ENCODE results near the gene SPATA24.
"Not testable (repeated sequence)": the region's sequence is repeated elsewhere in the genome, so short reads cannot be mapped to it uniquely, and the experiment has no call there.

The SPATA24 gene

DNA sequence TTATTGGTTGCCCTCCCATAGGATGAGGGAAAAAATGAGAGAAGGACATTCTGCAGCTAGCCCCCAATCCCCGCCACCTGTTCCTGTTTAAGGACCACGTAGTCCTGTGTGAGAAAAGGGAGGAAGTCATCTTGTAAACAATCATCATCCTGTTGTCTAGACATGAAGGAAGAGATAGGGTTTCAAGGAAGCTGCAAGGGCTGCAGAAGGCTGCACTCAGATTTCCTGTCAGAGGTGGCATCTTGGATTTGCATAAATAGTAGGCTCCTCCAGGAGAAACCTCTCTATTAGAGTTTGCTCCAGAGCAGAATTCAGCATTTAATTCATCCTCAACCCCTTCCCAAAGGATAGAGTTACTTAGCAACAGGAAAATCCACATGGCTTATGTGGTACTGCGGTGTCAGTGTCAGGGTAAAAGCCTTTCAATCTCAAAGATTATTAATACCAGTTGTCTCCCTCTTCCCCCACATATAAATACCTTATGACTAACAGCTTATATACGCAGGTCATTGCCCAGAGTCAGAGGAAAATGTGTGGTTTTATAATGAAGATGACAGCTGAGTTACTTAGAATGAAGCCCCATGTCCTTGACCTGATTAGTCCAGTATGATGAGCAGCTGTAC is 40.1 kb upstream of the SPATA24 start:
- CTCF ChIA-PET: interaction anchor here (0.5 kb wide), 1 partner anchor 670 kb away, joined by 3 read pairs; the partner anchor contains the start of gene PURA
- DNase-seq (ENCODE audit: low spot score): peak; percentile 83
- POLR2A ChIA-PET (ENCODE audit: low non-redundant PET): no interaction called here
- H3K27ac ChIP-seq: peak overlapping the region; percentile 88
- TF ChIP-seq, protein P1, sequence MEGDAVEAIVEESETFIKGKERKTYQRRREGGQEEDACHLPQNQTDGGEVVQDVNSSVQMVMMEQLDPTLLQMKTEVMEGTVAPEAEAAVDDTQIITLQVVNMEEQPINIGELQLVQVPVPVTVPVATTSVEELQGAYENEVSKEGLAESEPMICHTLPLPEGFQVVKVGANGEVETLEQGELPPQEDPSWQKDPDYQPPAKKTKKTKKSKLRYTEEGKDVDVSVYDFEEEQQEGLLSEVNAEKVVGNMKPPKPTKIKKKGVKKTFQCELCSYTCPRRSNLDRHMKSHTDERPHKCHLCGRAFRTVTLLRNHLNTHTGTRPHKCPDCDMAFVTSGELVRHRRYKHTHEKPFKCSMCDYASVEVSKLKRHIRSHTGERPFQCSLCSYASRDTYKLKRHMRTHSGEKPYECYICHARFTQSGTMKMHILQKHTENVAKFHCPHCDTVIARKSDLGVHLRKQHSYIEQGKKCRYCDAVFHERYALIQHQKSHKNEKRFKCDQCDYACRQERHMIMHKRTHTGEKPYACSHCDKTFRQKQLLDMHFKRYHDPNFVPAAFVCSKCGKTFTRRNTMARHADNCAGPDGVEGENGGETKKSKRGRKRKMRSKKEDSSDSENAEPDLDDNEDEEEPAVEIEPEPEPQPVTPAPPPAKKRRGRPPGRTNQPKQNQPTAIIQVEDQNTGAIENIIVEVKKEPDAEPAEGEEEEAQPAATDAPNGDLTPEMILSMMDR (conservative IDR thresholded peaks at IDR 0.05; ENCODE audit: low read depth): no peak

DNA sequence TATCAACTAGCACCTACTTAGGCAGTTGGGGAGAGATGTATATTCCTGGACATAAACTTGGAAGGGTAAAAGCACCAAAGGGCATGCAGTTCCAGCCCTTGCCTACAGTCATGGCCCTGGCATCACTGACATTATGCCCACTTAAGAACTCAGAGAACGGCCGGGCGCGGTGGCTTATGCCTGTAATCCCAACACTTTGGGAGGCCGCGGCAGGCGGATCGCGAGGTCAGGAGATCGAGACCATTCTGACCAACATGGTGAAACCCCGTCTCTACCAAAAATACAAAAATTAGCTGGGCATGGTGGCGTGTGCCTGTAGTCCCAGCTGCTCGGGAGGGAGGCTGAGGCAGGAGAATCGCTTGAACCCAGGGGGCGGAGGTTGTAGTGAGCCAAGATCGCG is 36.5 kb upstream of the SPATA24 start:
- CTCF ChIA-PET: interaction anchor here (0.7 kb wide), 1 partner anchor 78 kb away, joined by 3 read pairs; no protein-coding TSS in a partner anchor
- DNase-seq (ENCODE audit: low spot score); H3K27ac ChIP-seq; POLR2A ChIA-PET (ENCODE audit: low non-redundant PET): not testable (repeated sequence)

DNA sequence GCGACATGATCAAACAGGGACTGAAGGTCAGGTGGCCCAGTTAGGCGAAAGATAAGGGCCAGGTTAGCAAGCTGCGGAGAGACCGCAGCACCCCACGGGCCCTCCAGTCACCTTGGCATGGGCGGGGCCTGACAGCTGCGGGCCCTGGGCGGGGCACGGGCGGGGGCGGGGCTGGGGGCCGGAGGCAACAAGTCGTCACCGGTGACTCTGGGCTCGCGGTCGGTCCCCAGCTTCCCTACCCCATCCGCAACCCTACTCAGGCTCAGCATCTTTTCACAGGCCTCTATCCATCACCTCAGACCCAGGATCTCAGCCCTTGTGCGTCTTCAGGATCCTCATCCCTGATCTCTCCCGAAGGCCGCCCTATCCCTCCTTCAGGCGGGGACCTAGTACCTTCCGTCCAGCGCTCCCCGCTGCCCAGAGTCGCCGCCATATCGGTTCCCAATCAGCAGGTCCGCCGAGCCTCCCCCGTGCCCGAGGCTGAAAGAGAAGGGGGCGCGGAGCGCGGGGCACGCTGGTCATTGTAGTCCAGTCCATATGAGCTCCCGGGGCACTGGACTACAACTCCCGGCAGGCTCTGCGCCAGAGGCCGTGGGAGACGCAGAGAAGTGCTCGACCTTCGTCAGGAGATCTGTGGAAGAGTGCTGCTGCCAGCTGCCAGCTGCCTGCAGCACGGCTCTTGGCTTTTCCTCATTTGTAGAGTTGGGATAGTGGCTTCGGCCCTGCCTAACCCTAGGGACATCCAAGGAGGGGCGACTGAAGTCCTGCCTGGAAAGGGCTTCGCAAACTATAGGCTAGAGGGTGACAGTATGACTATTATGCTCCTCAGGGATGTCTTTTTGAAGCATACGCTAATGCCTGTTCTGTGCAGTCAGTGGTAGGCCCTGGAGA is 35.4 kb upstream of the SPATA24 start, which contains the start of gene DNAJC18:
Gene DNAJC18 (minus strand): TSS at position 513 of the 891 bp plus-strand sequence. CDS start 80 bp downstream, at position 433.
- DNase-seq (ENCODE audit: low spot score): peak; percentile 98
- ChIA-PET CTCF (interaction anchor here (0.7 kb wide), 3 partner anchors 78 to 595 kb away, joined by 3 to 6 read pairs (median 4); no protein-coding TSS in a partner anchor), POLR2A (ENCODE audit: low non-redundant PET) (interaction anchor here (1.3 kb wide), 1 partner anchor 43 kb away, joined by 5 read pairs; the partner anchor contains the start of gene STING1)
- TF ChIP-seq, protein P1 (conservative IDR thresholded peaks at IDR 0.05; ENCODE audit: low read depth): no peak
- peak within 1 kb of the TSS; percentile 87 for H3K27ac ChIP-seq

DNA sequence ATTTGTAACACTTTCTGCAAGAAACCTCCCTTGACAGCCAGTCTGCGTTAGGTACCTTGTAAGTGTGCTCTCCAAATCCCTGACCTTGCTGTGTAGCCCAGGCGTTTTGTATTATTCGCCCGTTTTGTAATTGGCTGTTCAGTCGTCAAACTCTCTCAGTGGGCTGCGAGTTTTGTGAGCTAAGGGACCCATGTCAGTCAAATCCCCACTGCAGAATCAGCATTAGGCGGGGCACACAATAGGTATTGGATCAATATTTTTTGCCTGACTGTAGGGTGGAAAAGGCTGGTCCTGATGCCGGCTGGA is 34.8 kb upstream of the SPATA24 start:
- CTCF ChIA-PET: interaction anchor here (0.7 kb wide), 2 partner anchors 83 to 596 kb away, joined by 3 to 4 read pairs; no protein-coding TSS in a partner anchor

DNA sequence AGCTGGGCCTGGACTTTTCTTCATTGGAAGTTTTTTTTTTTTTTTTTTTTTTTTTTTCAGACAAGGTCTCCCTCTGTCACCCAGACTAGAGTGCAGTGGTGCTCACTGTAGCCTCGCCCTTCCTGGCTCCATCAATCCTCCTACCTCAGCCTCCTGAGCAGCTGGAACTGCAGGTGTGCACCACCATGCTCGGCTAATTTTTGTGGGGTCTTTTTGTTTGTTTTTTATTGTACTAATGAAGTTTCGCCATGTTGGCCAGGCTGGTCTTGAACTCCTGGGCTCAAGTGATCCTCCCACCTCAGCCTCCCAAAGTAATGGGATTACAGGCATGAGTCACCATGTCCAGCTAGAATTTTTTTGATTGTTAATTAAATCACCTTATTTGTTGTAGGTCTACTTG is 31.8 kb upstream of the SPATA24 start:
- H3K27ac ChIP-seq: no peak overlapping the region
- TF ChIP-seq, protein P1 (conservative IDR thresholded peaks at IDR 0.05; ENCODE audit: low read depth): no peak
- ChIA-PET POLR2A (ENCODE audit: low non-redundant PET) (interaction anchor here (0.6 kb wide), 1 partner anchor 117 kb away, joined by 3 read pairs; no protein-coding TSS in a partner anchor), CTCF (interaction anchor here (1.2 to 1.4 kb wide), 2 partner anchors 13 to 78 kb away, joined by 4 to 6 read pairs; no protein-coding TSS in a partner anchor)
- no peak for DNase-seq (ENCODE audit: low spot score)

More for the DNA sequence above, 34.8 kb upstream of the SPATA24 start:
- no peak for DNase-seq (ENCODE audit: low spot score)
- POLR2A ChIA-PET (ENCODE audit: low non-redundant PET): interaction anchor here (1.3 kb wide), 1 partner anchor 43 kb away, joined by 5 read pairs; the partner anchor contains the start of gene STING1
- TF ChIP-seq, protein P1 (conservative IDR thresholded peaks at IDR 0.05; ENCODE audit: low read depth): no peak
- H3K27ac ChIP-seq: peak overlapping the region; percentile 87

DNA sequence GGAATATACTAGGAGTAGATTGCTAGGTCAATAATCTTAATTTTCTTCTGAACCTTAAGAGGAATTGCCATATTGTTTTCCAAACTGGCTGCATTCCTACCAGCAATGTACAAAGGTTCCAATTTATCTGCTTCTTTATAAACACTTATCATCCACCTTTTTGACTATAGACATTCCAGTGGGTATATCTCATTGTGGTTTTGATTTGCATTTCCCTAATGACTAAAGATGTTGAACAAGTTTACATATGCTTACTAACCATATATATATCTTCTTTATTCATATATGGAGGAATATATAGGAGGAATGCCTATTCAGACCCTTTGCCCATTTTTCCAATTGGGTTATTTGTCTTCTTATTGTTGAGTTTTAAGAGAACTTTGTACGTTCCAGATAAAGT is 27.8 kb upstream of the SPATA24 start:
- H3K27ac ChIP-seq: no peak overlapping the region
- POLR2A ChIA-PET (ENCODE audit: low non-redundant PET): no interaction called here
- CTCF ChIA-PET: interaction anchor here (1.2 to 3.4 kb wide), 2 partner anchors 9 to 202 kb away, joined by 5 to 12 read pairs; no protein-coding TSS in a partner anchor

More for the DNA sequence above, 27.8 kb upstream of the SPATA24 start:
- TF ChIP-seq, protein P1 (conservative IDR thresholded peaks at IDR 0.05; ENCODE audit: low read depth): no peak
- DNase-seq (ENCODE audit: low spot score): no peak

Data from RWPE1 (cell line).